Measurements from ENCODE around the gene MTA1.

- TF ChIP-seq CTCF (IDR thresholded peaks at IDR 0.05; ENCODE audit: control extremely low read depth in 1 of 3, insufficient read depth in 1 of 3, low read depth in 1 of 3, low read length in 3 of 3) (no peak), POLR2AphosphoS5 (IDR thresholded peaks at IDR 0.05; ENCODE audit: low read depth, low read length) (no peak), POLR2A (IDR thresholded peaks at IDR 0.05; ENCODE audit: control extremely low read depth in 1 of 2, low read depth in 2 of 2, low read length in 2 of 2) (no peak), CBX5 (IDR thresholded peaks at IDR 0.05; ENCODE audit: low read depth, low read length) (no peak), ZNF274 (IDR thresholded peaks at IDR 0.05; ENCODE audit: borderline replicate concordance, extremely low read depth, low read length) (no peak), HDAC6 (IDR thresholded peaks at IDR 0.05; ENCODE audit: low read depth, low read length) (no peak), SUZ12 (IDR thresholded peaks at IDR 0.05; ENCODE audit: low read length) (no peak), CEBPB (IDR thresholded peaks at IDR 0.05; ENCODE audit: low read depth, low read length) (no peak), BRCA1 (IDR thresholded peaks at IDR 0.05; ENCODE audit: low read depth, low read length) (no peak), YY1 (IDR thresholded peaks at IDR 0.05; ENCODE audit: low read depth, low read length) (no peak), MAX (IDR thresholded peaks at IDR 0.05) (no peak), EZH2 (IDR thresholded peaks at IDR 0.05; ENCODE audit: low read depth, low read length, severe bottlenecking) (no peak), PHF8 (conservative IDR thresholded peaks at IDR 0.05; ENCODE audit: low read depth, low read length) (no peak), CHD7 (IDR thresholded peaks at IDR 0.05; ENCODE audit: insufficient replicate concordance, low read length) (no peak)
Observed at GRCh38 chr14:105427412-105427811, 7.8 kb downstream of the MTA1 start.

All from H1 (cell line).